GM12892 (cell line): ENCODE data around the gene TUBAL3.

Experiments
- POLR2A ChIP-seq: IDR thresholded peaks from 2 replicates; pipeline ENCODE4 v1.6.1; 2011; ENCODE audit warnings: low read depth, low read length, control low read depth
- POLR2AphosphoS5 ChIP-seq: IDR thresholded peaks from 2 replicates; pipeline ENCODE4 v1.6.1; 2011; ENCODE audit warnings: low read depth, low read length, control low read depth
- TAF1 ChIP-seq: IDR thresholded peaks from 2 replicates; pipeline ENCODE4 v1.6.1; 2011; ENCODE audit warnings: low read depth, mild to moderate bottlenecking, control low read depth, low read length, borderline replicate concordance

DNA sequence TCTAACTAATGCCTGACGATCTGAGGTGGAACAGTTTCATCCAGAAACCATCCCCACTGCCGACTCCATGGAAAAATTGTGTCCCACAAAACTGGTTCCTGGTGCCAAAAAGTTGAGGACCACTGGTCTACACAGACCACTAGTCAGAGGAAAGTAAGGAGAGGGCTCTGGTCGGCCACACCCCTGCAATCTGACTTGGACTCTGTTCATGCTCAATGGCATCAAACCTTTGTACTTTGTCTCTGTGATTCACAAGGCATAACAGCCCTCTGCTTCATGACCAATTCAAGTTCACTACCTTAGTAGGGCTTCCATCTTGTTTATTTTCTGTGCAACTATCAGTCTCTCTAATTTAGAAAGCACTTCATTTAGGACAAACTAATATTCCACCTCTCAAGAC lies 1.8 kb downstream of the TUBAL3 start:
- no peak for TF ChIP-seq POLR2A
- no peak for TF ChIP-seq POLR2AphosphoS5
- TF ChIP-seq TAF1 = no peak
